GM12878 (cell line): Measurements from ENCODE around the gene HK1.

ENCODE experiments used
- CEBPB ChIP-seq, 2 experiments: fragments of 150-350 bp in 1 of 2; IDR thresholded peaks; 2 replicates each; pipeline ENCODE4 v1.6.1; 2012 to 2014; ENCODE audit warnings: low read depth in 2 of 2, low read length in 2 of 2, borderline replicate concordance in 1 of 2, inconsistent platforms in 1 of 2
- CTCF ChIP-seq, 3 experiments: IDR thresholded peaks in 2 of 3; conservative IDR thresholded peaks in 1 of 3; 2 replicates each; pipeline ENCODE4 v1.5.1; 2011; ENCODE audit warnings: low read depth in 3 of 3, low read length in 3 of 3, mild to moderate bottlenecking in 3 of 3, control low read depth in 2 of 3, moderate library complexity in 2 of 3, inconsistent platforms in 1 of 3, mixed read lengths in 1 of 3; ENCODE audit not compliant: control insufficient read depth in 2 of 3, insufficient read depth in 1 of 3; ENCODE audit errors: extremely low read depth in 1 of 3
- SREBF1 ChIP-seq: IDR thresholded peaks from 2 replicates; pipeline ENCODE4 v1.6.1; 2012; ENCODE audit warnings: mild to moderate bottlenecking, low read length
- ZBED1 ChIP-seq: IDR thresholded peaks from 2 replicates; pipeline ENCODE4 v1.6.1; 2016; ENCODE audit warnings: borderline replicate concordance
- ZNF274 ChIP-seq: IDR thresholded peaks from one replicate; pipeline ENCODE4 v1.8.0; 2011; ENCODE audit not compliant: insufficient read length, insufficient read depth

- TF ChIP-seq CTCF (IDR thresholded peaks at IDR 0.05 in 2 of 3, conservative IDR thresholded peaks at IDR 0.05 in 1 of 3; ENCODE audit: control insufficient read depth in 2 of 3, extremely low read depth in 1 of 3, insufficient read depth in 1 of 3, low read depth in 3 of 3, low read length in 3 of 3) (no peak), CEBPB (IDR thresholded peaks at IDR 0.05; ENCODE audit: borderline replicate concordance in 1 of 2, low read depth in 2 of 2, low read length in 2 of 2) (no peak), ZBED1 (no peak), SREBF1 (no peak), ZNF274 (no peak)
These were observed 8.9 kb downstream of the HK1 start for GRCh38 chr10:69287181-69287580.
